ENCODE measurements around the gene SLC44A1. TPM values are rescaled to one million over a fixed set of nuclear protein-coding genes. Genes with fewer than 3 reads are reported as not detected.

The SLC44A1 gene
- polyA plus RNA-seq, 1 of the 3 experiments (the other 2 are of a cell fraction) = 4.5 TPM

GRCh38 chr9:105485131-105485530 is 240.7 kb downstream of the SLC44A1 start (continued):
- TF ChIP-seq REST (IDR thresholded peaks at IDR 0.05; ENCODE audit: low read depth, low read length) (no peak), ELF1 (IDR thresholded peaks at IDR 0.05) (no peak), CTCF (IDR thresholded peaks at IDR 0.05) (no peak), TCF12 (IDR thresholded peaks at IDR 0.05) (no peak)

Other genes with a start within 250 kb of the SLC44A1 start
- gene FSD1L, start 203.4 kb downstream of the SLC44A1 start, polyA plus RNA-seq (2012; rRNA removed) = 0.76 and 1.0 TPM in 2 replicates